Measurements from ENCODE around the gene CLNK.

DNA sequence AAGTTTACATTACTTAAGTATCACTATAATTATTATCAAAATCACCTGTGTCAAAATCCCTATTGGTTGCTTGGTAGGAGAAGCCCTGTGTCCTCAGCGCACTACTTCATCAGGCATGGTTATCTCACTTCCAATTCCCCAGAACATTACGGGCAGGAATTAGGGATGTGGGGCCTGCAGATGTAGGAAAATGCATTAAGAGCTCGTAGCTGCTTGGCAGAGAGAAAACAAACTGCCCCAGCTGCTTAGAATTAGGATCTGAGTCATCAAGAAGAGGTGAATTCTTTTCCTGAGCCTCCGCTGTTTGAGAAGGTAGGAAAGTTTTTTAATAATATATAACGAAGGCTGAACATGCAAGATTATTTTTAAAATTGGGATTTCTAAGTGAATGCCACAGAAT, 31.1 kb upstream of the CLNK start:
- TF ChIP-seq ARNT (IDR thresholded peaks at IDR 0.05): no peak
- TF ChIP-seq LEF1 (IDR thresholded peaks at IDR 0.05; ENCODE audit: borderline replicate concordance): no peak
- TF ChIP-seq, protein P1, sequence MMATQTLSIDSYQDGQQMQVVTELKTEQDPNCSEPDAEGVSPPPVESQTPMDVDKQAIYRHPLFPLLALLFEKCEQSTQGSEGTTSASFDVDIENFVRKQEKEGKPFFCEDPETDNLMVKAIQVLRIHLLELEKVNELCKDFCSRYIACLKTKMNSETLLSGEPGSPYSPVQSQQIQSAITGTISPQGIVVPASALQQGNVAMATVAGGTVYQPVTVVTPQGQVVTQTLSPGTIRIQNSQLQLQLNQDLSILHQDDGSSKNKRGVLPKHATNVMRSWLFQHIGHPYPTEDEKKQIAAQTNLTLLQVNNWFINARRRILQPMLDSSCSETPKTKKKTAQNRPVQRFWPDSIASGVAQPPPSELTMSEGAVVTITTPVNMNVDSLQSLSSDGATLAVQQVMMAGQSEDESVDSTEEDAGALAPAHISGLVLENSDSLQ (IDR thresholded peaks at IDR 0.05): no peak
- TF ChIP-seq FOXA1 (IDR thresholded peaks at IDR 0.05): no peak
- TF ChIP-seq FOXM1 (IDR thresholded peaks at IDR 0.05; ENCODE audit: borderline replicate concordance): no peak
- no peak for TF ChIP-seq HDGF (IDR thresholded peaks at IDR 0.05; ENCODE audit: borderline replicate concordance)
- TF ChIP-seq SUZ12 (IDR thresholded peaks at IDR 0.05): no peak
- no peak for TF ChIP-seq TARDBP (IDR thresholded peaks at IDR 0.05)
- TF ChIP-seq L3MBTL2 (conservative IDR thresholded peaks at IDR 0.05): no peak
